Activated T-cell treated with anti-CD3 and anti-CD28 coated beads, Interleukin-2, amount 50 U/mL, for 4 hours (primary cell): ENCODE data around the gene TSPOAP1. TPM values are rescaled to one million over a fixed set of nuclear protein-coding genes. Genes with fewer than 3 reads are reported as not detected.

Source experiments
- ATAC-seq, 2 donors: fragments of 200-7000 bp; cut with Tn5 transposase; one replicate each; pipeline ENCODE4 v1.10.0; 2021
- DNase-seq: peaks from one replicate; pipeline ENCODE4 v3.0.0-alpha.2; 2020
- H3K27me3 Mint-ChIP-seq: one replicate; pipeline ENCODE4 v1.8.0; 2021; ENCODE audit warnings: low read depth, mixed read lengths
- H3K36me3 Mint-ChIP-seq: one replicate; pipeline ENCODE4 v1.8.0; 2022; ENCODE audit warnings: mixed read lengths; ENCODE audit not compliant: insufficient read depth
- H3K4me1 Mint-ChIP-seq: one replicate; pipeline ENCODE4 v1.8.0; 2021; ENCODE audit warnings: low read depth, mixed read lengths
- H3K4me3 Mint-ChIP-seq: one replicate; pipeline ENCODE4 v1.8.0; 2021; ENCODE audit warnings: mild to moderate bottlenecking, moderate library complexity, mixed read lengths
- H3K9me3 Mint-ChIP-seq: one replicate; pipeline ENCODE4 v1.8.0; 2021; ENCODE audit warnings: mixed read lengths
- total RNA-seq, 3 donors: library from RNA; stranded (reverse); gene quantifications; one replicate each; pipeline ENCODE4 v1.2.1, GENCODE V29; 2021

TSPOAP1 gene, protein sequence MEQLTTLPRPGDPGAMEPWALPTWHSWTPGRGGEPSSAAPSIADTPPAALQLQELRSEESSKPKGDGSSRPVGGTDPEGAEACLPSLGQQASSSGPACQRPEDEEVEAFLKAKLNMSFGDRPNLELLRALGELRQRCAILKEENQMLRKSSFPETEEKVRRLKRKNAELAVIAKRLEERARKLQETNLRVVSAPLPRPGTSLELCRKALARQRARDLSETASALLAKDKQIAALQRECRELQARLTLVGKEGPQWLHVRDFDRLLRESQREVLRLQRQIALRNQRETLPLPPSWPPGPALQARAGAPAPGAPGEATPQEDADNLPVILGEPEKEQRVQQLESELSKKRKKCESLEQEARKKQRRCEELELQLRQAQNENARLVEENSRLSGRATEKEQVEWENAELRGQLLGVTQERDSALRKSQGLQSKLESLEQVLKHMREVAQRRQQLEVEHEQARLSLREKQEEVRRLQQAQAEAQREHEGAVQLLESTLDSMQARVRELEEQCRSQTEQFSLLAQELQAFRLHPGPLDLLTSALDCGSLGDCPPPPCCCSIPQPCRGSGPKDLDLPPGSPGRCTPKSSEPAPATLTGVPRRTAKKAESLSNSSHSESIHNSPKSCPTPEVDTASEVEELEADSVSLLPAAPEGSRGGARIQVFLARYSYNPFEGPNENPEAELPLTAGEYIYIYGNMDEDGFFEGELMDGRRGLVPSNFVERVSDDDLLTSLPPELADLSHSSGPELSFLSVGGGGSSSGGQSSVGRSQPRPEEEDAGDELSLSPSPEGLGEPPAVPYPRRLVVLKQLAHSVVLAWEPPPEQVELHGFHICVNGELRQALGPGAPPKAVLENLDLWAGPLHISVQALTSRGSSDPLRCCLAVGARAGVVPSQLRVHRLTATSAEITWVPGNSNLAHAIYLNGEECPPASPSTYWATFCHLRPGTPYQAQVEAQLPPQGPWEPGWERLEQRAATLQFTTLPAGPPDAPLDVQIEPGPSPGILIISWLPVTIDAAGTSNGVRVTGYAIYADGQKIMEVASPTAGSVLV (N-terminal part only)
- 10 to 100 TPM; 38.6 to 49.6 (median 43.2) TPM for total RNA-seq

DNA sequence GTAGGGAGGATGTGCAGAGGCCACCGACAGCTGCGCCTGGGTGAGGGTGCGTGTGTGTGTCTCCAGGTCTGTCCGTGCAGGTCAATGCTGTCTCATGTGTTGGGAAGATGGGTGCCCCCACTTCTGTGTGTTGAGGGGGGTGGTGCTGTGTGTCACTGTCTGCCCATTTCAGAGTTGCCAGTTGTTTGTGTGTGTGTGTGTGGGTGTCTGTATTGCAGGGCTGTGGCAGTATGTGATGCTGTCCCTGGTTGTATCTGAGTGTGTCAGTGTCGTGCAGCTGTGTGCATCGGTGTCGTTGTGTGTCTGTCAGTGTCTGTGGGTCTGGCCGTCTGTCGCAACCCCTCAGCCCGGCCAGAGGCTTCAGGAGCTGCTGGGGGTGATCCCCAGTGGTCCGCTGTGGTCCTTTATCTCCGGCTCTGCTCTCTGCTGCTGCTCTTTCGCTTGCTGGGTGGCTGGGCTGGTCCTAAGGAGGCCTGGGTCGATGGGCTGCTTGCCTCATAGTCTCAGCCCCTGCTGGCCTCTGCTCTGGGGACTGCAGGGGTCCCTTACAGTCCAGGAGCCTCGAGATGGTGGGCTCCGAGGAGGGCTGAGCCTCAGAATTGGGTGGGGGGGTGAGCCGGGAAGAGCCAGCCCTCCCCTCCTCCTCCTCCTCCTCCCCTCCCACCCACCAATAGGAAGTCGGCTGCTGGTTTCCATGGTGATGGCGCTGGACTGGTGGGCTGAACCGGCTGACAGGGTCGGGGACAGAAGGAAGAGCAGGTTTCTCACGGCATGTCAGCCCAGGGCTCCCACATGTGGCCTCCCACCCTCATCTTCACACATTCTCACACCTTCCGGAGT, at the start of gene TSPOAP1:
Gene TSPOAP1 (minus strand): TSS at position 601 of the 840 bp plus-strand sequence. CDS start 875 bp downstream, outside the sequence.
- Mint-ChIP-seq H3K27me3 (no peaks in the 10 kb centered on the region), H3K36me3 (peaks cover 26% of the 10 kb centered on the region), H3K4me1 (peaks cover 38% of the 10 kb centered on the region), H3K9me3 (no peaks in the 10 kb centered on the region), H3K4me3 (peak within 1 kb of the TSS; percentile 100)
- peak; percentile 1 to 2 for ATAC-seq
- DNase-seq = peak; percentile 78

DNA sequence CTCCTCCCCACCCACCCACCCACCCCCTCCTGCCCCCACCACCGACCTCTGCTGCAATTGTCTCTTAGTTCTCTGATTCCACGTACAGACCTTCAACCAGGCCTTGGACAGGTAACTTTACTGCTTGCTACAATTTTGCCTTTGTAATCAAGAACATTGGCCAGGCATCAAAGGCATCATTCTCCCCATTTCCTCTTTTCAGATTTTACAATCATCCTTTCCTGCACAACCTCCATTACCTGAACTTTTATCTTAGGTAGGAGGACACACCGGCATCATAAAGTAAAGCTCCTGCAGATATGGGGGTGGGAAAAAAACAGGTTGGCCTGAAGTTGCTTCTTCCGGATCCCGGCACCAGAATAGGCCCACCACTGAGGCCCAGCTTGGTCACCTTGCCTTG, 49.1 kb upstream of the TSPOAP1 start:
- Mint-ChIP-seq H3K4me1 (peaks cover 43% of the 10 kb centered on the region), H3K4me3 (no peak overlapping the region), H3K27me3 (no peaks in the 10 kb centered on the region), H3K9me3 (no peaks in the 10 kb centered on the region), H3K36me3 (no peaks in the 10 kb centered on the region)
- no peak for ATAC-seq
- DNase-seq = no peak

DNA sequence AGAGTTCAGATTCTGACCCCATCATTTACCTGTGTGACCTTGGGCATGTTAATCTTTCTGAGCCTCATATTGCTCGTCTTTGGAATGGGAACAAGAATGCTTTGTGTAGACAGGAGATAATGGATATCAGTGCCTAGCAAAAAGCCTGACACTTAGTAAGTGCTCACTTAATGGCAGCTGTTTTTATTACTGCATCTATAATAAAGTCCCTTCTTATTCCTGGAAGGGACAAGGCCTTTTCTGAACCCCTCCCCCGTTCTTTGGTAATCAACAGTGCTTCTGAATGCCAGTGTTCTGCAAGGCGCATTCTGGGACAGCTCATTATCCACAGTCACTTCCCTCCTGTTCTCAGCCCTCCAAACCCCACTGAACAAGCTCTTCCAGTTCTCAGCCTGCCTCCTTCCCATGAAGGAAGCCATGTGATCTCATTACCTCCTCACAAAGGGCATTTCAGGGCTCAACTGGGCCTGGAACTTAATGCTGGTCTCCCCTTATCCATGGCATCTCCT, 48.6 kb upstream of the TSPOAP1 start:
- no peaks in the 10 kb centered on the region for H3K36me3 Mint-ChIP-seq
- DNase-seq = no peak
- H3K9me3 Mint-ChIP-seq = no peaks in the 10 kb centered on the region
- ATAC-seq = no peak
- H3K4me1 Mint-ChIP-seq = peaks cover 38% of the 10 kb centered on the region
- H3K4me3 Mint-ChIP-seq = no peak overlapping the region
- no peaks in the 10 kb centered on the region for H3K27me3 Mint-ChIP-seq

DNA sequence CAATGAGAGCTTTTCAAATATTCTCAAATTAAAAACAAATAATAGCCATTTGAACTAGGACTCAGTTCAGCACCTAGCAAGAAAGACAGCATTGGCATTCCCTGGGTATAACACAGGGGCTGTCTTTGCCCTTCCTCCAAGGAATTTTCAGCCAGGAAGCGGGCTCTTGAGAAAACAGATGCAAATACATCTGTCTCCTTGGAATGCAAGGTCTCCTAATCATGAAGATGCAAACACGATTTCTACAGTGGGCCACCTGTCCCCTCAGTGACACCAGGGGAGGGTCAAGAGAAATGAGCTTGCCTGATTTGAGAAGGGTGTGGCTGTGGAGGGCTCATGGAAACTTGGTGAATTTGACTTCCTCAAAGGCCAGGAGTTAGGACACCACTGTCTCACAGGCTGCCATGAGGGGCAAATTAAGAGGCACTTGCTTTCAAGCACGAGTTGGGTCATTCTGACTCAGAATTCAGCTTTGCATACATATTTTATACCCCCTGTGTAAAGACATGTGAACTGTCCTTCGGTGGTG, 47.9 kb upstream of the TSPOAP1 start:
- ATAC-seq = no peak

DNA sequence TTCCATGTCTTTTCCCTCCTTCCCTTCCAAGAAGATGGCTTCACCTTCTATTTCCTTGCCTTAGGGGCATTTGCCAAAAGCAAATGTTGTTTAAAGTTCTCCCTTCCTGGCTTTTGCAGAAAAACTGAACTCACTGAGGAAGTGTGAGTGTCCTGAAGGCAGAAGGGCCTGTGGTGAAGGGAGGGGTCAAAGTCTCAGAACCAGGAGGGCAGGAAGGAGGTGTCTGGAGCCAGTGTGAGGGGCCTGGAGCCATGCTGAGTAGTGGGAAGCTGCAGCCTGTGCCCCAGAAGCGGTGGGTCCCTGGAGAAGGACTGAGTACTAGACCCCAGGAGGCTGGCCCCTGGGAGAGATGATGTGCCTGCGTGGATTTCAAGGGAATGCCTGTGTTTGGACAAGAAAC, 47.2 kb upstream of the TSPOAP1 start:
- H3K4me3 Mint-ChIP-seq = no peak overlapping the region
- no peak for ATAC-seq
- no peaks in the 10 kb centered on the region for H3K9me3 Mint-ChIP-seq

More for the DNA sequence above, 47.9 kb upstream of the TSPOAP1 start:
- no peaks in the 10 kb centered on the region for H3K9me3 Mint-ChIP-seq
- DNase-seq = no peak
- no peaks in the 10 kb centered on the region for H3K27me3 Mint-ChIP-seq
- H3K36me3 Mint-ChIP-seq = no peaks in the 10 kb centered on the region
- H3K4me3 Mint-ChIP-seq = no peak overlapping the region
- H3K4me1 Mint-ChIP-seq = peaks cover 32% of the 10 kb centered on the region

DNA sequence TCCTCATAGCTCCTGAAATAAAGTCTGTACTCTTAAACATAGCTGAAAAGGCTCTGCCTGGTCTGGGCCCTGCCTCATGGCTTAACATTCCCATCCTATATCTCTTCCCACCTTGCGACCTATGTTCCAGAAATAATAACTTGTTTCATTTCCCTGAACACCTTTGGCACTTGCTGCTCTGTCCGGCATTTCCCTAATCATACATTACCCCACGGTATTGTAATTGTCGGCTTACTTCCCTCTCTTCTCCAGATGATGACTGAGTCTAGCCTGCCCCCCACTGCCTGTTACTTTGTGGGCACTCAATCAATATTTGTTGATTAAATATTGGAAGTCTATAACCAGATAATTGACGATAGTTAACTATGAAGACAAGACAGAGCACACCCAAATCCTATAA, 46.7 kb upstream of the TSPOAP1 start:
- DNase-seq = no peak
- ATAC-seq = no peak
- Mint-ChIP-seq H3K36me3 (no peaks in the 10 kb centered on the region), H3K27me3 (no peaks in the 10 kb centered on the region), H3K9me3 (no peaks in the 10 kb centered on the region), H3K4me3 (no peak overlapping the region), H3K4me1 (peaks cover 28% of the 10 kb centered on the region)

More for the DNA sequence above, 47.2 kb upstream of the TSPOAP1 start:
- Mint-ChIP-seq H3K4me1 (peaks cover 27% of the 10 kb centered on the region), H3K36me3 (no peaks in the 10 kb centered on the region), H3K27me3 (no peaks in the 10 kb centered on the region)
- DNase-seq = no peak

DNA sequence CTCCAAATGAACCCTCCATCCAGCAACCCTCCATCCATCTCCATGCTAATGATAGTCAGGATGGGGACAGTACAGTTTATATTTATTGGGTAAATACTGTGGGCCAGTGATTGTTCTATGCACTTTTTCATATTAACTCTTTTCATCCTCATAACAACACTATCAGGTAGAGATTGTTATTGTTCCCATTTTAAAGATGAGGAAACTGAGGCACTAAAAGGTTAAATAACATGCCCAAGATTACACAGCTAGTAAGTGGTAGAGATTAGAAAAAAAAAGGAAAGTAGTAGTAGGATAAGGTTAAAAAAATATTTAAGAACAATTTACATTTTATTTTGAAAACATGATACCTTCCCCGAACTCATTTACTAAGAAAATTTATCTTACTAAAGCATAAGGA, 45.3 kb upstream of the TSPOAP1 start:
- DNase-seq (no peak), ATAC-seq (no peak)
- Mint-ChIP-seq H3K4me3 (no peak overlapping the region), H3K4me1 (peaks cover 22% of the 10 kb centered on the region), H3K27me3 (no peaks in the 10 kb centered on the region), H3K36me3 (no peaks in the 10 kb centered on the region), H3K9me3 (no peaks in the 10 kb centered on the region)

DNA sequence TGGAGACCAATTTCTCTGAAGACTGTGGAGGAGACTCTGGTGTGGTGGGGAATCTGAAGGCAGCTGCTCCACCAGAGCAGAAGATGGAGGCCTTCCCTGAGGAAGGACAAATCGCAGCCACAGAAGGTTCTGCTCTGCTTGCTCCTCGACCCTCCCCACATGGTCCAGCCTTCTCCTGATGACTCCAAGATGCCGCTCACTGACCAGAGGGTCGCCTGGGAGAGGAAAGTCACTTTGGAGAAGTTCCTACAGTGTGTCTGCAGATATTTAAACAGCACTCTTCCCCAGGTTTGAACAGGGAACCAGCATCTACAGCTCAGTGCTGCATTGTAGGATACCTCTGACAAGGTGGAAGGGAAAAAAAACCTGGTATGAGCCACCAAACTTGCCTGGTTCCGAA, 44.4 kb upstream of the TSPOAP1 start:
- Mint-ChIP-seq H3K27me3 (no peaks in the 10 kb centered on the region), H3K4me1 (peaks cover 17% of the 10 kb centered on the region), H3K4me3 (no peak overlapping the region), H3K9me3 (no peaks in the 10 kb centered on the region), H3K36me3 (no peaks in the 10 kb centered on the region)
- DNase-seq (no peak), ATAC-seq (no peak)

DNA sequence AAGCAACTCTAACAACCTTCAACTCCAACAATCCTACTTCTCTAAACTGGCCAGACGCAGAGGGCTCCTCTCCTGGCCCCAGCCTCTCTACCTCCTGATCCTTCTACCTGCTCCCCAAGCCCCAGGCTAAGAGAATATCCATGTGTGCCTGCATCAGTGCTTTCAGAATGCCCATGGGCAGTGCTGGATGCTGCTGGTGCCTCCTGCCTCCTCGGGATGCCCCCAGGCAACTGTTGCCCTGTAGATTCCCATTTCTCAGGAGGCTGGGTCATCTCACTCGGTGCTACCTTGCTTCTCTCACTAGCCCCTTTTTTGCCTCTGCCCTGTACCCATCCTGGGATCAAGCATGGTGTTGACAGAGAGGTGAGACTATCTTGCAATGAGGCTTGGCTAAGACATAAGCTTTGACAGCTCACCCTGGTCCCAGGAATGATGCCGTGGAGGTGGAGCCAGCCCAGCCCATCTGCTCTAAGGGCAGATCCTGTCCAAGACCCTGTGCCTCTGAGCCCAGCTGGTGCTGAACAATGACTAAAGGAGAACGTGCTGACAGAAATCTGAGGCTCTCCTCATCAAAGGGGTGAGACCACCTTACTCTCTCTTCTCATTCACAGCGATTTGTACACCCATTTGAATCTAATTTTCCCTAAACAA, 42.8 kb upstream of the TSPOAP1 start:
- H3K4me3 Mint-ChIP-seq = no peak overlapping the region
- H3K27me3 Mint-ChIP-seq = no peaks in the 10 kb centered on the region
- H3K36me3 Mint-ChIP-seq = no peaks in the 10 kb centered on the region
- no peaks in the 10 kb centered on the region for H3K9me3 Mint-ChIP-seq
- peaks cover 15% of the 10 kb centered on the region for H3K4me1 Mint-ChIP-seq
- no peak for DNase-seq
- no peak for ATAC-seq

DNA sequence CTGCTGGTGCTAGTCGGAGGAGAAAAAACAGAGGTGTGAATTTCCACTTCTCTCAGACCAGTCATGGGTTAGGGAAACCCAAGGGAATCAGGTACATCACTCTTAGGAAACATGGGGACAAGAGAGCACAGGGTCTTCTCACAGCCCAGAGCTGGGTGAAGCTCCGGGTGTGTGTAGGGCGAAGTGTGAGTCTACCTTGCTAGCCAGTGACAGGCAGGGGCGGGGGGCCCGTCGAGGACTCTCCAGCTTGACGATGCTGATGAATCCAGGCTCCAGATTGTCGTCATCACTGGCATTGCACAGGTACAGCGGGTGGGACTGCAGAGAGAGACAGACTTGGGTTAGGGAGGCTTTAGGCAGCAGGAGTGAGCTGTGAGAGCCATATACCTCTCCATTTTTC, 42.1 kb upstream of the TSPOAP1 start:
- ATAC-seq (no peak), DNase-seq (no peak)
- Mint-ChIP-seq H3K27me3 (no peaks in the 10 kb centered on the region), H3K9me3 (no peaks in the 10 kb centered on the region), H3K36me3 (no peaks in the 10 kb centered on the region), H3K4me3 (no peak overlapping the region), H3K4me1 (peaks cover 21% of the 10 kb centered on the region)

DNA sequence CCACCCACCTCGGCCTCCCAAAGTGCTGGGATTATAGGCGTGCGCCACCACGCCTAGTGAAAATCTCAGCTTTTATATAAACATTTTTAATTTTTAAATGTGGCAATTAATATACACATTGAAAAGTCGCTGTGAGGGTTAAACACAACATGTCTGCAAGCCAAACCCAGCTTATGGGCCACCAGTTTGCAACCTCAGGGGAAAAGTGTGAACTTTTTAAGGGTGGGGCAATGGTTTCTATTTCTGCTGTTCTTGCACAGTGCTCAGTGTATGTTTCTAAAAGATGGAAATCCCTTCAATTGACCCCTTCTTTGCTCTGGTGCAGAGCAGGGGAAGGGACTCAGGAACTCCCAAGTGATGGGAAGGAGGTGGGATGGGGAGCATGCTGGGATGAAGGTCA, 41.7 kb upstream of the TSPOAP1 start:
- no peak overlapping the region for H3K4me3 Mint-ChIP-seq
- DNase-seq = no peak
- H3K4me1 Mint-ChIP-seq = peaks cover 21% of the 10 kb centered on the region
- H3K36me3 Mint-ChIP-seq = no peaks in the 10 kb centered on the region
- no peaks in the 10 kb centered on the region for H3K27me3 Mint-ChIP-seq
- H3K9me3 Mint-ChIP-seq = no peaks in the 10 kb centered on the region
- no peak for ATAC-seq

DNA sequence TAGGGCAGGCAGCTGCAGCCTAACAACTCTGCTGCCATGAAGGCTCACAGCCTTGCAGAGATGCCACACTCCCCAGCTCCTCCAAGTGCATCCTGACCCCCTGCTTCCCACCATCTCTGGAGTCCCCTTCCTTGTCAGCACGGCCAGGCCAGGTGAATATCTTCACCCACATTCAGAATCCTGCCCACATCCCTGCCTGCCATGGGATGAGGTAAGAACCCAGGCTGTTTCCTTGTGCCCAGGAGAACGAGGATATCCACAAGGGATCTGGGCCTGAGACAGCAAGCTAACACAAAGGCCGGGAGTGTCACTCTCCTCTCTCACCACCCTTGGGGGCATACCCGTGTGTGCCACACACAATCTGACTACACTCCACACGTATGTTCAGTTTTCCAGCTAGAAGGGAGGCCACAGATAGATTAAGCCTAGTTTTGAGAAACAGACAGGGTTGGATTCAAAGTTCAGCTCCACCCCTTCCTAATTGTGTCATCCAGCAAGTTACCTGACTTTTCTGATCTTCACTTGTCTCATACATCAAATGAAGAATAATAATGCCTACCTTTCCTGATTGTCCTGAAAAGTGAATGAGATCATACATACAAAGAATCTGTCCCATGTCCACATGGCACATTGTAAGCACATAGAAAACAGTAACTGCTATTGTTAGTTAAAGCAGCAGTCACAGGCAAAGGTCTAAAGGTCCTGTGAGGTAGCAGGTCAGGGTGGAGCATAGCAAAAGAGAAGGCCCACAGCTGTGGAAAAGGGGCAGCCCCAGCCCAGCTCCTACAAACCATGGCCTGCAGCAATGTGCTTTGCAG, 40.8 kb upstream of the TSPOAP1 start:
- DNase-seq = no peak
- Mint-ChIP-seq H3K27me3 (no peaks in the 10 kb centered on the region), H3K9me3 (no peaks in the 10 kb centered on the region), H3K36me3 (no peaks in the 10 kb centered on the region), H3K4me3 (no peak overlapping the region), H3K4me1 (peaks cover 21% of the 10 kb centered on the region)
- ATAC-seq = no peak
